ENCODE data around the gene KCTD11. TPM values are rescaled to one million over a fixed set of nuclear protein-coding genes. Genes with fewer than 3 reads are reported as not detected.
A peak's percentile ranks its signal among the peaks of the same experiment; 100 is the strongest.

KCTD11 gene
- total and polyA plus RNA-seq, 2 of the 13 experiments (the other 11 are each of a cell fraction or from before 2014, with no cell fraction given), result 1.6 to 2.6 TPM

- WGBS (ENCODE audit: low lambda C conversion rate), result 100% methylated on average over 7 of the region's 22 CpGs
- Histone ChIP-seq H3K9me3 (ENCODE audit: low read length) (no peaks in the 10 kb centered on the region), H3K79me2 (ENCODE audit: insufficient read depth, low read length) (peaks cover under 1% of the 10 kb centered on the region), H3K4me2 (ENCODE audit: low read depth, low read length) (no peak overlapping the region), H3K9ac (ENCODE audit: insufficient read depth, low read depth, low read length) (no peak overlapping the region), H3K4me3 (replicated peaks in 1 of 3; ENCODE audit: insufficient read depth in 1 of 3, low read depth in 2 of 3, low read length in 3 of 3) (no peak overlapping the region), H3K27me3 (ENCODE audit: control insufficient read depth in 1 of 2, insufficient read depth in 2 of 2, low read length in 2 of 2) (no peaks in the 10 kb centered on the region), H3K4me1 (ENCODE audit: insufficient read depth, low read length) (peaks cover 7% of the 10 kb centered on the region), H2AFZ (ENCODE audit: low read length) (no peak overlapping the region), H3K27ac (ENCODE audit: extremely low read length, insufficient read depth, low read length) (no peak overlapping the region), H3K36me3 (replicated peaks in 1 of 2; ENCODE audit: control insufficient read depth in 1 of 2, insufficient read depth in 2 of 2, low read length in 2 of 2) (peaks cover 26 to 71% of the 10 kb centered on the region in 2 experiments), H4K20me1 (ENCODE audit: insufficient read depth, low read length) (no peaks in the 10 kb centered on the region)
- in situ Hi-C loops (cut with HindIII; ENCODE audit: extremely low pct_ligation_motif_present, low pct_unique_long_range_greater_than_20kb), result no loop called here
- ChIA-PET CTCF (ENCODE audit: low intra/inter-chr PET ratio, low total read pairs) (interaction anchor here (3.8 kb wide), 1 partner anchor 24 kb away, joined by 41 read pairs; no protein-coding TSS in a partner anchor), POLR2A (no interaction called here)
- FAIRE-seq, result no peak
- no peak for TF ChIP-seq GFI1 (CRISPR knock-in tag; IDR thresholded peaks at IDR 0.05; ENCODE audit: borderline replicate concordance)
- DNase-seq (ENCODE audit: low spot score), result no peak
- no peak for ATAC-seq
- intact Hi-C loops (cut with micrococcal nuclease; ENCODE audit: unreplicated experiment), result no loop called here
- no TSS peak for BruUV-seq (replicated peaks)
These were observed 29.3 kb upstream of the KCTD11 start for GRCh38 chr17:7322520-7323194.

GRCh38 chr17:7323731-7324437 is 28.1 kb upstream of the KCTD11 start:
- intact Hi-C loops (cut with micrococcal nuclease; ENCODE audit: unreplicated experiment), result loop anchor here (1.0 kb wide), 1 partner anchor 21 kb away; no protein-coding TSS in a partner anchor
- Histone ChIP-seq H4K20me1 (ENCODE audit: insufficient read depth, low read length) (no peaks in the 10 kb centered on the region), H3K27me3 (ENCODE audit: control insufficient read depth in 1 of 2, insufficient read depth in 2 of 2, low read length in 2 of 2) (no peaks in the 10 kb centered on the region; a peak in 1 of 5 replicates), H3K27ac (ENCODE audit: extremely low read length, insufficient read depth, low read length) (no peak overlapping the region), H3K4me2 (ENCODE audit: low read depth, low read length) (no peak overlapping the region), H3K9me3 (ENCODE audit: low read length) (no peaks in the 10 kb centered on the region), H3K36me3 (replicated peaks in 1 of 2; ENCODE audit: control insufficient read depth in 1 of 2, insufficient read depth in 2 of 2, low read length in 2 of 2) (peaks cover 24 to 59% of the 10 kb centered on the region in 2 experiments), H2AFZ (ENCODE audit: low read length) (no peak overlapping the region), H3K9ac (ENCODE audit: insufficient read depth, low read depth, low read length) (no peak overlapping the region), H3K4me3 (replicated peaks in 1 of 3; ENCODE audit: insufficient read depth in 1 of 3, low read depth in 2 of 3, low read length in 3 of 3) (no peak overlapping the region), H3K79me2 (ENCODE audit: insufficient read depth, low read length) (peaks cover 12% of the 10 kb centered on the region), H3K4me1 (ENCODE audit: insufficient read depth, low read length) (peaks cover 16% of the 10 kb centered on the region)
- CTCF ChIA-PET (ENCODE audit: low intra/inter-chr PET ratio, low total read pairs), result interaction anchor here (3.8 kb wide), 1 partner anchor 23 kb away, joined by 41 read pairs; no protein-coding TSS in a partner anchor
- FAIRE-seq (peak; percentile 26), ATAC-seq (peak; percentile 66), DNase-seq (ENCODE audit: low spot score) (no peak)
- WGBS (ENCODE audit: low lambda C conversion rate), result 90% methylated on average over 16 of the region's 39 CpGs
- in situ Hi-C loops (cut with HindIII; ENCODE audit: extremely low pct_ligation_motif_present, low pct_unique_long_range_greater_than_20kb), result no loop called here
- no TSS peak for BruUV-seq (replicated peaks)
- POLR2A ChIA-PET, result no interaction called here
- TF ChIP-seq DBP (CRISPR knock-in tag; IDR thresholded peaks at IDR 0.05; ENCODE audit: not compliant biosample characterization) (no peak), HOXD1 (CRISPR knock-in tag; IDR thresholded peaks at IDR 0.05) (no peak), XRCC5 (optimal IDR thresholded peaks at IDR 0.05; ENCODE audit: low read length) (peak; percentile 88), MTF2 (CRISPR knock-in tag; IDR thresholded peaks at IDR 0.05; ENCODE audit: borderline replicate concordance) (no peak), SMC3 (IDR thresholded peaks at IDR 0.05; ENCODE audit: low read length) (peak; percentile 60; the same call in 1 of the 2 replicates), TIGD3 (CRISPR knock-in tag; IDR thresholded peaks at IDR 0.05; ENCODE audit: borderline replicate concordance) (no peak), YEATS4 (CRISPR knock-in tag; IDR thresholded peaks at IDR 0.05; ENCODE audit: borderline replicate concordance) (no peak), ZNF878 (CRISPR knock-in tag; IDR thresholded peaks at IDR 0.05) (no peak), ZFP91 (CRISPR knock-in tag; IDR thresholded peaks at IDR 0.05; ENCODE audit: borderline replicate concordance) (peak; percentile 26; the same call in 1 of the 2 replicates)
